NCI-H774 (cell line): ENCODE results near the gene OLIG1.

ENCODE experiments used
- DNase-seq: peaks from one replicate; lab custom pipeline; 2025; lab: John Stamatoyannopoulos, UW

The OLIG1 gene

GRCh38 chr21:33063375-33063883 lies 6.5 kb upstream of the OLIG1 start:
- DNase-seq = no peak

GRCh38 chr21:33063907-33064622 lies 5.9 kb upstream of the OLIG1 start:
- DNase-seq = no peak

DNA sequence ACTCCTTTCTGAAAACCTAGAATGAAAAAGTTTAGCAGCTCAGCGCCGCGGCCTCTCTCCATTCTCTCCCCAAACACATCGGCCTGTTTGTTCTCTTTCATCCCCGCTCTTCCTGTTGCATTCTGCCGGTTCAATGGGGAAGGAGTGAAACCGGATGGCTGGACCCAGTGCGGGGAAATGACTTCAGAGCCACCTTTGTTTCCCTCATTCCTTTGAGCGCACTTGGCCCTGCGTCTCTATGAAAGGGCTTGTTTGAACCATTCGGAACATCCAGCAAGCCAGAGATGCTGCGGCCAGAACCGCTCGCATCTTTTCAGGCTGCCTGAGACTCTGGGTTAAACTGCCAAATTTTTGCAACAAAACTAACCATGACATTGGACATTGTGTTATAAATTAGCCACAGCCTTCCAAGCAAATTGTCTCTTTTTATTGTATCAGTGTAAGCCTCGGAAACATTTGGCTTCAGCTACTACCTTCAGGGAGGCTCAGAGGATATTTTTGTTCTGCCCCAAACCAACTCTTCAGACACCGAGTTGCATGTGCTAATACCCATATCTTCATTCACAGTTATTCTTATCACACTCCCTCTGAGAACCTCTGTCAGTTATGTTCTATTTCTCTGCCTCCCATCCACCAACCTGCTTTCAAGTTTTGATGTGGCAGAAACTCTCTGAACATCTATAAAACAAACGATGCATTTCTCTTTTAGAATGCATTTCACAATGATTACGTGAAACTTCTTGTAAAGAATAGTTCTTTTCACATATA lies 5.1 kb upstream of the OLIG1 start:
- DNase-seq = no peak

- no peak for DNase-seq
Observed at GRCh38 chr21:33067043-33067442, 2.9 kb upstream of the OLIG1 start.

DNA sequence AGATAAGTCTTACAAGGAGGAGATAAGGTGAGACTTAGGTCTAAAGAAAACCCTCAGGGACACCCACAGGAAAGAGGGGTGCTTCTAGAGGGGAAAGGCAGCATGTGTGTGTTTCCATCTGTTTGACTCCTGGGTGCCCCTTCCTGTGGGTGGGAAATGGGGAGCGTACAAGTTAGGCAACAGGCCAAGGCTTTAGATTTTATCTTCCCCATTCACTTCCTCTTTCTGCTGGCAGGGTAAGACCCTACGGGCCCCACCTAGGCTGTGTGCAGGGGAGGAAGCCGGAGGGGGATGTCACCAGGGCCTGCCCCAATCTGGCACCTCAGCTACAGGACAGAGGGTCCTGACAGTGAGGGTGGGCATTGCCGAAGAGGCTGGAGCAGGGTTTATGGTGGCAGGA lies 2.5 kb upstream of the OLIG1 start:
- DNase-seq = no peak

- no peak for DNase-seq
Observed at GRCh38 chr21:33069243-33069642, 698 bp upstream of the OLIG1 start.

- no peak for DNase-seq
Observed at GRCh38 chr21:33069645-33069993, 322 bp upstream of the OLIG1 start.

DNA sequence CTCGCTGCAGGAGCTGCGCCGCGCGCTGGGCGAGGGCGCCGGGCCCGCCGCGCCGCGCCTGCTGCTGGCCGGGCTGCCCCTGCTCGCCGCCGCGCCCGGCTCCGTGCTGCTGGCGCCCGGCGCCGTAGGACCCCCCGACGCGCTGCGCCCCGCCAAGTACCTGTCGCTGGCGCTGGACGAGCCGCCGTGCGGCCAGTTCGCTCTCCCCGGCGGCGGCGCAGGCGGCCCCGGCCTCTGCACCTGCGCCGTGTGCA lies 730 bp downstream of the OLIG1 start:
- no peak for DNase-seq

DNA sequence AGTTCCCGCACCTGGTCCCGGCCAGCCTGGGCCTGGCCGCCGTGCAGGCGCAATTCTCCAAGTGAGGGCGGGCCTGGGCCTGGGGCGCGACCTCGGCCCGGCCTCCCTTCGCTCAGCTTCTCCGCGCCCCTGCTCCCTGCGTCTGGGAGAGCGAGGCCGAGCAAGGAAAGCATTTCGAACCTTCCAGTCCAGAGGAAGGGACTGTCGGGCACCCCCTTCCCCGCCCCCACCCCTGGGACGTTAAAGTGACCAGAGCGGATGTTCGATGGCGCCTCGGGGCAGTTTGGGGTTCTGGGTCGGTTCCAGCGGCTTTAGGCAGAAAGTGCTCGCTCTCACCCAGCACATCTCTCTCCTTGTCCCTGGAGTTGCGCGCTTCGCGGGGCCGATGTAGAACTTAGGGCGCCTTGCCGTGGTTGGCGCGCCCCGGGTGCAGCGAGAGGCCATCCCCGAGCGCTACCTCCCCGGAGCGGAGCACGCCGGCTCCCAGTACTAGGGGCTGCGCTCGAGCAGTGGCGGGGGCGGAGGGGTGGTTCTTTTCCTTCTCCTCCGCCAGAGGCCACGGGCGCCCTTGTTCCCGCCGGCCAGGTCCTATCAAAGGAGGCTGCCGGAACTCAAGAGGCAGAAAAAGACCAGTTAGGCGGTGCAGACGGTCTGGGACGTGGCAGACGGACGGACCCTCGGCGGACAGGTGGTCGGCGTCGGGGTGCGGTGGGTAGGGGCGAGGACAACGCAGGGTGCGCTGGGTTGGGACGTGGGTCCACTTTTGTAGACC lies 1.2 kb downstream of the OLIG1 start:
- DNase-seq = no peak

DNA sequence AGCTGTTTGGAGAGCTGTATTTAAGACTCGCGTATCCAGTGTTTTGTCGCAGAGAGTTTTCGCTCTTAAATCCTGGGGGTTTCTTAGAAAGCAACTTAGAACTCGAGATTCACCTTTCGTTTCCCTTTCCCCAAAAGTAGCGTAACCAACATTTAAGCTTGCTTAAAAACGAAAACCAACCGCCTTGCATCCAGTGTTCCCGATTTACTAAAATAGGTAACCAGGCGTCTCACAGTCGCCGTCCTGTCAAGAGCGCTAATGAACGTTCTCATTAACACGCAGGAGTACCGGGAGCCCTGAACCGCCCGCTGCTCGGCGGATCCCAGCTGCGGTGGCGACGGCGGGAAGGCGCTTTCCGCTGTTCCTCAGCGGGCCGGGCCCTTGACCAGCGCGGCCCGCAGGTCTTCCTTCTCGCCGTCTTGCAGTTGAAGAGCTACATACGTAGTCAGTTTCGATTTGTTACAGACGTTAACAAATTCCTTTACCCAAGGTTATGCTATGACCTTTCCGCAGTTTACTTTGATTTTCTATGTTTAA lies 1.9 kb downstream of the OLIG1 start:
- DNase-seq = no peak

- DNase-seq = no peak
Observed at GRCh38 chr21:33073636-33074035, 3.7 kb downstream of the OLIG1 start.

DNA sequence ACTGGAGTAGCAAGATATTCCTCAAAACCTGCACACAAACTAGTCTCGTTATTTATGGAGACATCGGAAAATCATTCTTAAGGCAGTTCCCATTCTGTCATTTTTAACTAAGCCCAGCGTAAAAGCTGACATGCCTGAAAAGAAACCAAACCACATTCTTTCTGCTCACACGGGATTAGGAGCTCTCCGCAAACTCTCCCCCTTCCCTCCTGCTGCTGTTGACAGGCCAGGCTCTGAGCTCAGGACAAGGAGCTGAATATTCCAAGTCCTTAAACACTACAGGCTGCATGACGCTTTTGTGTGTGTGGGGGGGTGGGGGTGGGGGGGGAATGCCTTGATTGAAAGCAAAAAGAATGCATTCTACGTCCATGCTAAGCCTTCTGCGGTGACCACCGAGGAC lies 5.2 kb downstream of the OLIG1 start:
- DNase-seq = no peak

DNA sequence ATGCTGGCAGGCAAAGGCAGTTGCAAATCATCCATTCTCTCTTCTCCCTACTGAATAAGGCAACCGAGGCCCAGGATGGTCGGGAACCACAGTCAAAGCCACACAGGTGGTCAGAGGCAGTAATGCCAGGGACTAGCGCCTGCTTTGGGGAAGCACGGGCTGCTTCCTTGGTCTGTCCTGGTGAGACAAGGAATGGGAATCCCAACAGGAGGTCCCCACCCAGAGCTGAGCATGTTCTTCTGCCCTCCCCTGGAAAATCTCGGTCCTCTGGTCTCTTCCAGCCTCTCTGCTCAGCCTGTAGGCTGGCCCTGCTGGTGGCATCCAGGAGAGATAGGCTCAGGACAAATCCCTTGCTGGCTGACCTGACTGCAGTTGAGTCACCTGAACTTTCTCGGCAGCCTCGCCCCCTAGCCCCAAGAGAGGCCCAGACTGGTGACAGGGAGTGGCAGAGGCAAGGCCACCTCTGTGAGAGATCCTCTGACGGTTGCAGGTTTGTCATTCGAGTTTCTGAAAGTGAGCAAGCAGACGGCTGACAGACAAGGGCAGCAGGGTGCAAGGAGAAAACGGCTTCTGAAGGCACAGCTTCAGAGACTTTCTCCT lies 5.8 kb downstream of the OLIG1 start:
- no peak for DNase-seq

- no peak for DNase-seq
Observed at GRCh38 chr21:33076600-33077329, 6.8 kb downstream of the OLIG1 start.

DNA sequence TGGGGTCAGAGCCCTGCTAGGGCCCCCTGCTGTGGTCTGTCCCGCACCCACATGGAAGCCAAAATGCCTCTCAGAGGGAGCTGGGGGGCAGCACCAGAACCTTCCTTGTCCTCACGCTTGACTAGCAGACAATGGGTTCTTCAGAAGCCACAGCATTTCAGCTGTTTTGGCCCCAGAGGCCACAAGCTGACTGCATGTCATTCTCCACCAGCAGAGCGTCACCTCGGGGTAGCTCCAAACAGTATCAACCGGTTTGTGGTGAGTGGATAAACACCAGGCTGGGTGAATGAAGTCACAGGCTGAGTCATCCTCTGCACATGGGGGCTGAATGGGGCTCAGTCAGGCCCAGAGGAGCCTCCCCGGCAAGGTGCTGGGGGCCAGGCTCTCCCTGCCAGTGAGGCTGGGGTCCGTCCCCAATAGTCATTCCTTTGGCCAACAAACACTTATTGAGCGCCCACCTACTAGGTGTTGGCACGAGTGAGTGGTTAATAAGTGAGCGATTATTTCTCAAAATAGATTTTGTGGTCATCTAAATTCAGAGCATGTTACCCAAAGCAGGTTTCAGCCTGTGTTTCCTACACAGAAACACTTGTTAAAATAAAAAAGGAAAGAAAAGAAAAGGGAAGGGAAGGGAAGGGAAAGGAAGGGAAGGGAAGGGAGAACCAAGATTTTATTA lies 9.1 kb downstream of the OLIG1 start:
- DNase-seq = no peak

DNA sequence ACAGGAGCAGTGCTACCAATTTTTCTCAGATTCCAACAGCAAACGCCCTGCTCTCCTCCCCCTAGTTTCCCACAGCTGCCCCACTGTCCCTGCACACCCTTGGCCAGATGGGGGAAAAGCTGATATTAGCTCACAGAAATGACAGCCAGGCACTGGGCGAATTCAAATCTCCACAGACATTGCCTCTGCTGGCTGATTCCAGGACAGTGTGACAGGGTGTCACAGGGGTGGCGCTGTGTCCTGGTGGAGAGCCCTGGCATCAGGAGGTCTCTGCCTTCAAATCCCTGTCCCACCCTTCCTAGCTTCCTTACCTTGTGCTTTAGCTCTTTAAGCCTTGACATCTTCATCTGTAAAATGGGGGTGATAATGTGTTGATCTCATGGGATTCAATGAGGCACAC lies 10.4 kb downstream of the OLIG1 start:
- DNase-seq = no peak

DNA sequence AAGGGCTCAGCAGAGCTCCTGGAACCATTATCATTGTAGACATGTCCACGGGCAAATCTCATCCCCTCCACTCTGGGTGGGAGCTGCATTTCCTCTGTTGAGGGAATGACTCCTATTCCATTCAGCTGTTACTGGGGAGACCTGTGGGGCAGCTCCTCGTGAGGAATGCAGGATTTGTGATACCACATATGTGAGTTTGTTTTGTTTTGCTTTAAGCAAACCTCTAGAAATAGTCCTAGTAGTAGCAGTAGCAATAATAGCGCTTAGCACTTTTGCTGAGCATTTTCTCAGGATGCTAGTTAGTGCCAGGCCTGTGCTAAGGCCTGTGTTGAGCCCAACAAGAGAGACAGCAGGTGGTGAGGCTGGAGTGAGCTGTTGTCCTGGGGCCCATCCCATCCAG lies 10.8 kb downstream of the OLIG1 start:
- DNase-seq = no peak

- DNase-seq = no peak
Observed at GRCh38 chr21:33088384-33088783, 18.4 kb downstream of the OLIG1 start.

GRCh38 chr21:33089395-33090119 lies 19.6 kb downstream of the OLIG1 start:
- DNase-seq = no peak

DNA sequence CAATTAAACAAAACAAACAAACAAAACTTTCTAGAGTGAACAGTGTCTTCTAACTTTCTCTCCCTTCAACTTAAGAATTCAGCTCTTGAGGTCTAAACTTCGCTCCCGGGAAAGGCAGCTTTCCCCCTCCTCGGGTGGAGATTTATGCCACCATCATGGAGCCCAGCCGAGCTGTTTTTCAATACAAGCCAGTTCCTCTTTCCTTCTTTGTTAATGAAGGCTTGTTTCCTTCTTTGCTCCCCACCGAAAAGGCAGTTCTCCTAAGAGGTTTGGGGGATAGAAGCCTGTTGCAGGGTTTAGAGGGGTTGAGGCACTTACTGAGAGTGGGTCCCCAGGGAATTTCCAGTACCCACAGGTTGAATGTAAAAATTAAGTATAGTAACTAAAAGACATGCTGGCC lies 26.5 kb downstream of the OLIG1 start:
- no peak for DNase-seq

DNA sequence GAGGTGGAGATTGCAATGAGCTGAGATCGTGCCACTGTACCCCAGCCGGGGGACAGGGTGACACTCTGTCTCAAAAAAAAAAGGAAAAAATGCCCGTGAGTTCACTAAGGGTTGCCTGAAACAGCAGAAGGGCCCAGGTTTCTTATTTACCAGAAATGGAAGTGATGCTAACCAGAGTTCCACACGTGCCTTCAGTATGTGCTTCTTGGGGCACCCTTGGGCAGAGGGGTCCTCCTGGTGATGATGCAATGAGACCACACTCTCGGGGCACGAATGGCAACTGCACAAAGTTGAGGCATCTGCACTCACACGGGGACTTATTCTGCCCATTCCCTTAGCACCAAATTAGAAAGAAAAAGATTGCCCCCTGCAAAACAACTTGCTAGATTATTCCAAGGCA lies 29.2 kb downstream of the OLIG1 start:
- DNase-seq = no peak
